K562 (cell line): ENCODE results near the gene GPR35. TPM values are rescaled to one million over a fixed set of nuclear protein-coding genes. Genes with fewer than 3 reads are reported as not detected.
A peak's percentile ranks its signal among the peaks of the same experiment; 100 is the strongest.

Experiments used
- HMGN3 ChIP-seq: IDR thresholded peaks from 2 replicates; pipeline ENCODE4 v1.6.1; 2011; ENCODE audit warnings: borderline replicate concordance, low read depth, mild to moderate bottlenecking, mixed read lengths, low read length; ENCODE audit not compliant: insufficient read length; ENCODE audit errors: extremely low read depth
- HNRNPK ChIP-seq: fragments of 200-400 bp; formaldehyde crosslinking; IDR thresholded peaks from one replicate; pipeline ENCODE4 v1.6.1; 2018; ENCODE audit warnings: mild to moderate bottlenecking, low read depth, low read length; ENCODE audit not compliant: poor library complexity, severe bottlenecking
- MBD2 ChIP-seq: sonication (generic); IDR thresholded peaks from 2 replicates; pipeline ENCODE4 v1.6.1; 2016; ENCODE audit warnings: low read depth, borderline replicate concordance
- SIN3B ChIP-seq: fragments of 450-650 bp; IDR thresholded peaks from 2 replicates; pipeline ENCODE4 v1.6.1; 2017; ENCODE audit warnings: low read depth, mild to moderate bottlenecking, moderate library complexity
- SRF ChIP-seq, 2 experiments: fragments of 250-450, 450-650 bp in 1 of 2; sonication (Bioruptor Pico) in 1 of 2; sonication (generic) in 1 of 2; formaldehyde crosslinking; IDR thresholded peaks; 2 replicates each; pipeline versions ENCODE4 v1.5.0 to v1.5.1; 2020 to 2022; ENCODE audit warnings: mild to moderate bottlenecking in 1 of 2, missing genetic modification reagents in 1 of 2
- ZBTB33 ChIP-seq: sonication (generic); formaldehyde crosslinking; IDR thresholded peaks from 2 replicates; pipeline ENCODE4 v1.8.1; 2023; ENCODE audit warnings: mild to moderate bottlenecking, missing genetic modification reagents
- ZFP1 ChIP-seq: fragments of 450-650 bp; formaldehyde crosslinking; IDR thresholded peaks from 2 replicates; pipeline ENCODE4 v1.4.0; 2020; ENCODE audit warnings: mild to moderate bottlenecking, mixed read lengths
- ZNF407 ChIP-seq: fragments of 450-650 bp; IDR thresholded peaks from 2 replicates; pipeline ENCODE4 v1.6.1; 2016; ENCODE audit warnings: low read depth
- ZNF766 ChIP-seq: fragments of 200-800 bp; sonication (Bioruptor generic); conservative IDR thresholded peaks from 2 replicates; pipeline ENCODE4 v1.6.1; 2016; ENCODE audit warnings: missing genetic modification characterization, missing compliant biosample characterization
- polyA plus RNA-seq, 8 experiments: library from polyadenylated mRNA; depleted of rRNA in 4 of 8; stranded (reverse) in 5 of 8; unstranded in 3 of 8; fragments of >200 nt; fragmentation: Nextera tagmentation in 2 of 8; fragmentation: Illumina TruSeq in 1 of 8; extraction: Ambion mirVana in 2 of 8; extraction: Trizol in 1 of 8; gene quantifications; 2 replicates each; pipeline versions ENCODE4 v1.2.1 to v1.2.3, GENCODE V29; 2011 to 2014; ENCODE audit warnings: inconsistent platforms in 1 of 8, missing spikeins in 1 of 8
- total RNA-seq, 7 experiments: library from RNA; depleted of rRNA in 6 of 7; stranded (reverse); fragments of >200 nt in 6 of 7; fragmentation: Illumina TruSeq in 2 of 7; extraction: Trizol in 2 of 7; gene quantifications; 2 replicates each; pipeline versions ENCODE4 v1.2.1 to v1.2.3, GENCODE V29; 2011 to 2021; ENCODE audit warnings: low replicate concordance in 1 of 7
- TF ChIP-seq, protein P1 (sequence below): fragments of 250-450 bp; sonication (Bioruptor Pico); IDR thresholded peaks from 2 replicates; pipeline ENCODE4 v1.4.0; 2020

Gene GPR35
- total and polyA plus RNA-seq, 9 of the 15 experiments (the other 6 are each of a cell fraction or from before 2014, with no cell fraction given), result 0.04 to 0.50 (median 0.29) TPM; not detected in 3

- TF ChIP-seq ZBTB33 (CRISPR knock-in tag), result no peak
- peak; percentile 81 for TF ChIP-seq ZNF766 (CRISPR knock-in tag)
- peak; percentile 33 for TF ChIP-seq HMGN3
- peak; percentile 82 for TF ChIP-seq SIN3B
- TF ChIP-seq MBD2, result peak; percentile 73; the same call in 1 of the 2 replicates
- no peak for TF ChIP-seq SRF (CRISPR knock-in tag; IDR thresholded peaks at IDR 0.05)
- TF ChIP-seq HNRNPK, result no peak
- peak; percentile 86 for TF ChIP-seq ZNF407
- no peak for TF ChIP-seq ZFP1 (CRISPR knock-in tag)
- TF ChIP-seq, protein P1, sequence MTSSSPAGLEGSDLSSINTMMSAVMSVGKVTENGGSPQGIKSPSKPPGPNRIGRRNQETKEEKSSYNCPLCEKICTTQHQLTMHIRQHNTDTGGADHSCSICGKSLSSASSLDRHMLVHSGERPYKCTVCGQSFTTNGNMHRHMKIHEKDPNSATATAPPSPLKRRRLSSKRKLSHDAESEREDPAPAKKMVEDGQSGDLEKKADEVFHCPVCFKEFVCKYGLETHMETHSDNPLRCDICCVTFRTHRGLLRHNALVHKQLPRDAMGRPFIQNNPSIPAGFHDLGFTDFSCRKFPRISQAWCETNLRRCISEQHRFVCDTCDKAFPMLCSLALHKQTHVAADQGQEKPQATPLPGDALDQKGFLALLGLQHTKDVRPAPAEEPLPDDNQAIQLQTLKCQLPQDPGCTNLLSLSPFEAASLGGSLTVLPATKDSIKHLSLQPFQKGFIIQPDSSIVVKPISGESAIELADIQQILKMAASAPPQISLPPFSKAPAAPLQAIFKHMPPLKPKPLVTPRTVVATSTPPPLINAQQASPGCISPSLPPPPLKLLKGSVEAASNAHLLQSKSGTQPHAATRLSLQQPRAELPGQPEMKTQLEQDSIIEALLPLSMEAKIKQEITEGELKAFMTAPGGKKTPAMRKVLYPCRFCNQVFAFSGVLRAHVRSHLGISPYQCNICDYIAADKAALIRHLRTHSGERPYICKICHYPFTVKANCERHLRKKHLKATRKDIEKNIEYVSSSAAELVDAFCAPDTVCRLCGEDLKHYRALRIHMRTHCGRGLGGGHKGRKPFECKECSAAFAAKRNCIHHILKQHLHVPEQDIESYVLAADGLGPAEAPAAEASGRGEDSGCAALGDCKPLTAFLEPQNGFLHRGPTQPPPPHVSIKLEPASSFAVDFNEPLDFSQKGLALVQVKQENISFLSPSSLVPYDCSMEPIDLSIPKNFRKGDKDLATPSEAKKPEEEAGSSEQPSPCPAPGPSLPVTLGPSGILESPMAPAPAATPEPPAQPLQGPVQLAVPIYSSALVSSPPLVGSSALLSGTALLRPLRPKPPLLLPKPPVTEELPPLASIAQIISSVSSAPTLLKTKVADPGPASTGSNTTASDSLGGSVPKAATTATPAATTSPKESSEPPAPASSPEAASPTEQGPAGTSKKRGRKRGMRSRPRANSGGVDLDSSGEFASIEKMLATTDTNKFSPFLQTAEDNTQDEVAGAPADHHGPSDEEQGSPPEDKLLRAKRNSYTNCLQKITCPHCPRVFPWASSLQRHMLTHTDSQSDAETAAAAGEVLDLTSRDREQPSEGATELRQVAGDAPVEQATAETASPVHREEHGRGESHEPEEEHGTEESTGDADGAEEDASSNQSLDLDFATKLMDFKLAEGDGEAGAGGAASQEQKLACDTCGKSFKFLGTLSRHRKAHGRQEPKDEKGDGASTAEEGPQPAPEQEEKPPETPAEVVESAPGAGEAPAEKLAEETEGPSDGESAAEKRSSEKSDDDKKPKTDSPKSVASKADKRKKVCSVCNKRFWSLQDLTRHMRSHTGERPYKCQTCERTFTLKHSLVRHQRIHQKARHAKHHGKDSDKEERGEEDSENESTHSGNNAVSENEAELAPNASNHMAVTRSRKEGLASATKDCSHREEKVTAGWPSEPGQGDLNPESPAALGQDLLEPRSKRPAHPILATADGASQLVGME (CRISPR knock-in tag), result no peak
These were observed 38.9 kb upstream of the GPR35 start, which contains the start of gene CAPN10 (continued) for GRCh38 chr2:240586198-240586918.
